GM23248 (cell line): ENCODE measurements around the gene ZNF536. TPM values are rescaled to one million over a fixed set of nuclear protein-coding genes. Genes with fewer than 3 reads are reported as not detected.

Experiments used
- DNase-seq: peaks from one replicate; pipeline ENCODE4 v3.0.0-alpha.2; 2015
- H2AFZ ChIP-seq: fragments of 200-600 bp; sonication (generic); 2 replicates; pipeline ENCODE4 v1.6.1; 2016; ENCODE audit warnings: antibody characterized with exemption
- H3F3A ChIP-seq: fragments of 200-600 bp; sonication (generic); 2 replicates; pipeline ENCODE4 v1.6.1; 2016; ENCODE audit warnings: mild to moderate bottlenecking, antibody characterized with exemption, mixed run types; ENCODE audit not compliant: insufficient read depth
- H3K27ac ChIP-seq: fragments of 200-600 bp; sonication (generic); 2 replicates; pipeline ENCODE4 v1.5.1; 2016; ENCODE audit warnings: mild to moderate bottlenecking
- H3K27me3 ChIP-seq: fragments of 200-600 bp; sonication (generic); replicated peaks from 2 replicates; pipeline ENCODE4 v1.6.1; 2016; ENCODE audit warnings: mild to moderate bottlenecking; ENCODE audit not compliant: insufficient read depth
- H3K36me3 ChIP-seq: fragments of 200-600 bp; sonication (generic); 2 replicates; pipeline ENCODE4 v1.6.1; 2016; ENCODE audit warnings: low read depth, mild to moderate bottlenecking
- H3K4me1 ChIP-seq: fragments of 200-600 bp; sonication (generic); 2 replicates; pipeline ENCODE4 v1.6.1; 2016; ENCODE audit warnings: mild to moderate bottlenecking; ENCODE audit not compliant: insufficient read depth
- H3K4me2 ChIP-seq: fragments of 200-600 bp; sonication (generic); one replicate; pipeline ENCODE4 v1.6.1; 2016; ENCODE audit warnings: mild to moderate bottlenecking; ENCODE audit not compliant: unreplicated experiment
- H3K4me3 ChIP-seq: fragments of 200-600 bp; sonication (generic); 2 replicates; pipeline ENCODE4 v1.5.1; 2016; ENCODE audit warnings: mild to moderate bottlenecking
- H3K79me2 ChIP-seq: fragments of 200-600 bp; sonication (generic); 2 replicates; pipeline ENCODE4 v1.6.1; 2016; ENCODE audit warnings: mild to moderate bottlenecking; ENCODE audit not compliant: insufficient read depth
- H3K9ac ChIP-seq: fragments of 200-600 bp; sonication (generic); 2 replicates; pipeline ENCODE4 v1.6.1; 2016; ENCODE audit warnings: mild to moderate bottlenecking
- H3K9me2 ChIP-seq: fragments of 200-600 bp; sonication (generic); 2 replicates; pipeline ENCODE4 v1.6.1; 2016; ENCODE audit warnings: mixed run types, mild to moderate bottlenecking, moderate library complexity; ENCODE audit not compliant: insufficient read depth
- H3K9me3 ChIP-seq: fragments of 200-600 bp; sonication (generic); one replicate; pipeline ENCODE4 v1.6.1; 2017; ENCODE audit warnings: low read depth
- H4K20me1 ChIP-seq: fragments of 200-600 bp; sonication (generic); 2 replicates; pipeline ENCODE4 v1.6.0; 2016; ENCODE audit not compliant: insufficient read depth
- EZH2 ChIP-seq: fragments of 200-600 bp; sonication (generic); IDR thresholded peaks from 2 replicates; pipeline ENCODE4 v1.6.1; 2018; ENCODE audit warnings: antibody characterized with exemption, mild to moderate bottlenecking; ENCODE audit not compliant: insufficient read depth, poor library complexity, severe bottlenecking
- EZH2phosphoT487 ChIP-seq: fragments of 200-600 bp; sonication (generic); IDR thresholded peaks from 2 replicates; pipeline ENCODE4 v1.6.1; 2018; ENCODE audit warnings: antibody characterized with exemption, moderate library complexity, mild to moderate bottlenecking, low read depth; ENCODE audit not compliant: insufficient read depth
- WGBS, 2 experiments: methylation state at CpG; one replicate each; pipeline ENCODE4 v1.1.6; 2015 to 2017; ENCODE audit warnings: low lambda C conversion rate in 2 of 2, low coverage in 1 of 2; ENCODE audit errors: missing lambda C conversion rate in 2 of 2; 5-methylcytosine and 5-hydroxymethylcytosine counted together
- in situ Hi-C: fragments of 300-500 bp; cut with MboI; formaldehyde crosslinking; loops from 2 replicates; pipeline ENCODE4 v1.15.0; 2020
- polyA plus RNA-seq: library from polyadenylated mRNA; unstranded; fragments of >200 nt; fragmentation: Nextera tagmentation; extraction: Ambion mirVana; gene quantifications from 2 replicates; pipeline ENCODE4 v1.2.1, GENCODE V29; 2016
- total RNA-seq: library from RNA; depleted of rRNA; stranded (reverse); fragments of >200 nt; shearing (Covaris generic); gene quantifications from 2 replicates; pipeline ENCODE4 v1.2.3, GENCODE V29; 2014

The ZNF536 gene
- total and polyA plus RNA-seq, 2 experiments from 2014 or later: 0.35 to 0.43 TPM

DNA sequence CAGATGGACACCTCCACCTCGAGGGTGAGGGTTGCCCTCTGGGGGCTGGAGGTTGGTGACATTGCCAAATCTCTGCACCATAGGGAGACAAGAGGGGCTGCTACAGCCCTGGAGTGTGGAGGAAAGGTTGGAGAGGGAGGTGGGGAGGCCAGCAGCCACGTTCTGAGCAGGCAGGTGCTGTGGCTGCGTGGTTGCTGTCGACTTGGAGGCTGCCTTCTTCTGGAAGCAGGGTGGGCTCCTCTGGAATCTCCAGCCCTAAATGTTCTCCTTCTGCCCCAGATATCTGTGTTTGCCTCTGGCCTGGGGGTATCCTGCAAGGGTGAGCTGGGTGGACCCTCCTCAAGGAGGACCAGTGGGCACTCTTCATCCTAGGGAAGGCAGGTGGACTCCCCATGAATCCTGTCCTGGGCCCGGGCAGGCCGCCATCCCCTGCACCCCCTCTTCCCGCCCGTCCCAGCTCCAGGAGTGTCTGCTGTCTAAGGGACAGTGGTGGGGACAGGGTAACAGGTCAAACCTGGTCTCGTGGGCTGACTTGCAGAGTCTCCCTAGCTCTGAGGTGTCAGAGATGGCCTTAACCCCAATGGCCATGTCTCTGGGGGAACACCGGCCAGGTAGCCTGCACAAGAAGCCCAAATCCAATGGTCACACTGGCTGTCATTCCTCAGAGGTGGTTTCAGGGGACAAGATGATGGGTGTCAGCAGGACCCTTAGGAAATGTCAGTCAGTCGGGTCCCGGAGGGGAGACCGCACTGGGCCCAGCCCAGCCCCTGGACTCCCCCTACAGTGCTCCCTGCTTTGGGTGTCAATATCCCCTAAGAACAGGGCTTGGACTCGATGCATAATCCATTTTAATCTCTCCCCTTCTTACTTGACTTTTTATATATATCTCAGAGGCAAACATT is 32.3 kb upstream of the ZNF536 start:
- no peak overlapping the region for H2AFZ ChIP-seq
- no peaks in the 10 kb centered on the region for H3K9me3 ChIP-seq
- no peaks in the 10 kb centered on the region for H3K9me2 ChIP-seq
- H3K27ac ChIP-seq: no peak overlapping the region
- H3F3A ChIP-seq: 0 out of 2 replicates have a peak, but pooled peaks cover 4% of the 10 kb centered on the region
- H3K27me3 ChIP-seq: no peaks in the 10 kb centered on the region
- peaks cover 9% of the 10 kb centered on the region; the same call in 1 of the 2 replicates for H3K4me1 ChIP-seq
- H3K9ac ChIP-seq: no peak overlapping the region
- H3K4me3 ChIP-seq: no peak overlapping the region
- in situ Hi-C loops: no loop called here
- H3K79me2 ChIP-seq: no peaks in the 10 kb centered on the region
- 79 to 82% methylated on average over 14 of the region's 14 CpGs for WGBS, 2 experiments
- H3K4me2 ChIP-seq: no peak overlapping the region
- H4K20me1 ChIP-seq: no peaks in the 10 kb centered on the region
- no peak for TF ChIP-seq EZH2
- no peak for TF ChIP-seq EZH2phosphoT487
- no peaks in the 10 kb centered on the region for H3K36me3 ChIP-seq
- no peak for DNase-seq

DNA sequence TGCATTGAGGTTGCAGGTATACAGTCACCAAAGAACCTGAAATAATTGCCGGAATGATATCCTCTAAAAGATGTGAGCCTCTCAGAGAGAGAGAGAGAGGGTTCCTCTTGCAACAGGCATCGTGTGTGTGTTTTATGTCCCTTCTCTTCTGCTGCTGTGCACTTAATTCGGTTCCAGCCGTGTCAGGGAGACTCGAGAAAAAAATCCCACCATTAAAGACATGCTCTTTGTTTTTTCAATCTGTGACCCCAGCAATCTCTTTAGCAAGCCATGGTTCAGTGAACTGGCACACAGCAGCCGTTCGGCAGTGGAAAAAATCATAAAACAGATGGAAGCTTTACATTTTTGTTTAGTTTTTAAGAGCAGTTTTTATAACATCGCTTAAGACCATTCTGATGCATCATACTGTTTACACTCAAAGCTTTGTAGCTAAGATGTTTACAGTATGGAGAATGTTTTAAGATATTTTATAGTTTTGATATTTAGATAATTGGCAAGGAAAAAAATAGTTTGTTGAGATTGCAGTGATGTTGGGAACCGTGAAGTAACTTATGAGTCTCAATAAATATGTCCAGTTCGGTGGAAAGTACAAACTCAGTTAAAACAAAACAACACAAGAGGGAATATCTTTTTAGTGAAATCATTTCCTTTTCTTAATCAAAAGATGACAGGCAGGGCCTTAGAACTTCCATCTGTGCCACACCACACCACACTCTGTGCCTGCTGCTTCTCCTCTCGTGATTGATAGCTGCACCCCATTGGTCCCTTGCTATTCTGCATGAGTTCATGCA is 31.2 kb upstream of the ZNF536 start:
- Histone ChIP-seq H3K27ac (no peak overlapping the region), H4K20me1 (no peaks in the 10 kb centered on the region), H3K4me3 (no peak overlapping the region), H3K36me3 (no peaks in the 10 kb centered on the region), H3F3A (0 out of 2 replicates have a peak, but pooled peaks cover 4% of the 10 kb centered on the region), H3K9ac (no peak overlapping the region), H3K9me3 (no peaks in the 10 kb centered on the region), H3K9me2 (no peaks in the 10 kb centered on the region), H2AFZ (0 out of 2 replicates have a peak overlapping the region, but pooled peaks have one; percentile 13), H3K79me2 (no peaks in the 10 kb centered on the region), H3K4me1 (peaks cover 9% of the 10 kb centered on the region; the same call in 1 of the 2 replicates), H3K27me3 (no peaks in the 10 kb centered on the region), H3K4me2 (peak overlapping the region; percentile 14)
- in situ Hi-C loops: no loop called here
- no peak for TF ChIP-seq EZH2
- no peak for TF ChIP-seq EZH2phosphoT487
- 13 to 18% methylated on average over 11 of the region's 11 CpGs for WGBS, 2 experiments
- peak; percentile 4 for DNase-seq

DNA sequence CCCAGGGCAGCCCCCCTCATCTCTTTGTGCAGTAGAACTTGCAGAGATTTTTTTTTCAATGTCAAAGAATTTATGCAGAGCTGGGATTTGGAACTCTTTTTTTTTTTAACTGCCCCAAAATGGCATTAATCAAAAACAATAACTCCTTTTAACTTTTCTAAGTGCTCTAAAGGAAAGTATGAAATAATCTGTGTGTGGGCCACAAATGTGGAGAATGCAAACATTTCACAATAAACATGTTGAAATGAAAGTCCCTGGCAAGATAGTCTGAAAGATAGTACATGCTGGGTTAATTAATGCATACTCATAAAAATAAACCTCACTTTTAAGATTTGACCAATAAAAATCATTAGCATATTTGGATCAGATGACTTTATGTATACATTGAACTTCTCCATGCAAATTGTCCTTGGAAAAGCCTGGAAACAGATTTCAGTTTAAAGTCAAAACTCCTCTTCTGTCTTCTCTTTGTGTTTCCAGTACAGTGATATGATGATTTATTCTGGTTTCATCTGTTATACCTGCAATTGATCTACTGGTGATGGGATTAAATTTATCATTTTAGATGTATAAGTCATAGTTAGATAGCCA is 30.5 kb upstream of the ZNF536 start:
- no peak overlapping the region for H3K9ac ChIP-seq
- no peak overlapping the region for H3K4me3 ChIP-seq
- H3F3A ChIP-seq: 0 out of 2 replicates have a peak, but pooled peaks cover 4% of the 10 kb centered on the region
- DNase-seq: peak; percentile 10
- TF ChIP-seq EZH2phosphoT487 (no peak), EZH2 (no peak)
- H3K27me3 ChIP-seq: no peaks in the 10 kb centered on the region
- H2AFZ ChIP-seq: no peak overlapping the region
- H4K20me1 ChIP-seq: no peaks in the 10 kb centered on the region
- H3K9me2 ChIP-seq: no peaks in the 10 kb centered on the region
- no peaks in the 10 kb centered on the region for H3K9me3 ChIP-seq
- H3K36me3 ChIP-seq: no peaks in the 10 kb centered on the region
- peak overlapping the region; percentile 14 for H3K4me2 ChIP-seq
- H3K27ac ChIP-seq: no peak overlapping the region
- H3K79me2 ChIP-seq: no peaks in the 10 kb centered on the region
- in situ Hi-C loops: no loop called here
- peaks cover 9% of the 10 kb centered on the region; the same call in 1 of the 2 replicates for H3K4me1 ChIP-seq

DNA sequence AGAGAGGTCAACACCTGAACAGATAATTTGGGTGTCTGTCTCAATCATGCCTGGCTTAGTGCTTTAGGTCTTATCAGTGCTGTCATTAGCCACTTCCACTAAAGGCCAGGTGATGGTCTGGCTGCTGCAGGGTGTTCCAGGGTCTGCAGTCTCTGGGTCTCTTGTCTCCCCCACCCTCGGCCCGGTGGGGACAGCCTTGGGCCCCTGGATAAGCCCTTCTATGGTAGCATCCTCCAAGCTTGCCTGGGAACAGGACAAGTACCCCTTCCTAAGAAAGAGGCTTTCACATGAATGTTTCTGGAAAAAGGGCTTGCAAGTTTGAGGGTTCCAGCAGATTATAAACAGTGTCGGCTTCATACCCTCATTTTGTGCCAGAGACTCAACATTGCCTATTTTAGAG is 29.3 kb upstream of the ZNF536 start:
- Histone ChIP-seq H3K36me3 (no peaks in the 10 kb centered on the region), H3K9ac (no peak overlapping the region), H3F3A (0 out of 2 replicates have a peak, but pooled peaks cover 4% of the 10 kb centered on the region), H3K79me2 (no peaks in the 10 kb centered on the region), H3K27me3 (no peaks in the 10 kb centered on the region), H3K9me3 (no peaks in the 10 kb centered on the region), H3K4me1 (peaks cover 9% of the 10 kb centered on the region; the same call in 1 of the 2 replicates), H3K27ac (no peak overlapping the region), H3K4me2 (no peak overlapping the region), H2AFZ (no peak overlapping the region), H3K4me3 (no peak overlapping the region), H3K9me2 (no peaks in the 10 kb centered on the region), H4K20me1 (no peaks in the 10 kb centered on the region)
- WGBS, 2 experiments: 82 to 83% methylated on average over 3 of the region's 3 CpGs
- in situ Hi-C loops: no loop called here
- TF ChIP-seq EZH2phosphoT487 (no peak), EZH2 (no peak)
- no peak for DNase-seq
